Thymus (tissue), 14 donors: ENCODE data around the gene SLC2A13. TPM values are rescaled to one million over a fixed set of nuclear protein-coding genes. Genes with fewer than 3 reads are reported as not detected.
A peak's percentile ranks its signal among the peaks of the same experiment; 100 is the strongest.

Experiments used
- DNase-seq, 9 donors: peaks; one replicate each; pipeline ENCODE4 v3.0.0-alpha.2; 2013; ENCODE audit warnings: low spot score in 9 of 9, low read depth in 6 of 9, missing footprints in 1 of 9
- H3K27ac ChIP-seq, 2 donors: one replicate each; pipeline ENCODE4 v1.5.1; 2013; ENCODE audit warnings: control low read depth in 1 of 2, low read depth in 1 of 2, low read length in 1 of 2, mild to moderate bottlenecking in 1 of 2, moderate library complexity in 1 of 2
- H3K27me3 ChIP-seq, 2 donors: one replicate each; pipeline ENCODE4 v1.5.1; 2013; ENCODE audit warnings: low read length in 1 of 2; ENCODE audit not compliant: control insufficient read depth in 2 of 2, insufficient read depth in 1 of 2
- H3K36me3 ChIP-seq, 2 donors: one replicate each; pipeline ENCODE4 v1.5.1; 2013; ENCODE audit warnings: low read length in 1 of 2, mild to moderate bottlenecking in 1 of 2, moderate library complexity in 1 of 2; ENCODE audit not compliant: control insufficient read depth in 2 of 2, insufficient read depth in 2 of 2
- H3K4me1 ChIP-seq, 2 donors: one replicate each; pipeline ENCODE4 v1.5.1; 2013; ENCODE audit warnings: low read length in 2 of 2; ENCODE audit not compliant: control insufficient read depth in 2 of 2, insufficient read depth in 2 of 2
- H3K4me3 ChIP-seq, 2 donors: one replicate each; pipeline ENCODE4 v1.5.1; 2013; ENCODE audit warnings: low read length in 2 of 2, control low read depth in 1 of 2, mild to moderate bottlenecking in 1 of 2
- H3K9me3 ChIP-seq, 2 donors: one replicate each; pipeline ENCODE4 v1.5.1; 2013; ENCODE audit warnings: low read length in 1 of 2, mild to moderate bottlenecking in 1 of 2; ENCODE audit not compliant: control insufficient read depth in 2 of 2, insufficient read depth in 1 of 2
- WGBS: extraction: QIAGEN DNeasy Blood & Tissue Kit; methylation state at CpG from one replicate; pipeline ENCODE4 v1.1.7; 2013; 5-methylcytosine and 5-hydroxymethylcytosine counted together
- long read RNA-seq, 10 donors: transcript quantifications; one replicate each; lab custom pipeline, GENCODE V29; 2026
- polyA plus RNA-seq: library from polyadenylated mRNA; stranded (reverse); fragments of 200-250 nt; gene quantifications from one replicate; pipeline ENCODE4 v1.2.3, GENCODE V29; 2013
- total RNA-seq: library from RNA; stranded (reverse); fragments of 120-200 nt; gene quantifications from one replicate; pipeline ENCODE4 v1.2.4, GENCODE V29; 2013
- donor health status: healthy.

Gene SLC2A13
- total RNA-seq: 3.4 TPM
- polyA plus RNA-seq: 2.6 TPM
- long read RNA-seq, donor 1: 0 reads
- long read RNA-seq, donor 2: 0 reads
- long read RNA-seq, donor 3, partial matches to known transcripts: 0 of 2 reads
- long read RNA-seq, donor 3, other reads (novel, unspliced or antisense): 0 of 2 reads
- long read RNA-seq, donor 4: 0 reads
- long read RNA-seq, donor 5, partial matches to known transcripts: 0 of 1 reads
- long read RNA-seq, donor 5, other reads (novel, unspliced or antisense): 0 of 1 reads
- long read RNA-seq, donor 6, full-length matches to known transcripts: 4 of 4 reads
- long read RNA-seq, donor 6, partial matches to known transcripts: 0 of 4 reads
- long read RNA-seq, donor 6, other reads (novel, unspliced or antisense): 0 of 4 reads
- long read RNA-seq, donor 7: 0 reads
- long read RNA-seq, donor 8: 0 reads
- long read RNA-seq, donor 9, partial matches to known transcripts: 0 of 1 reads
- long read RNA-seq, donor 9, other reads (novel, unspliced or antisense): 0 of 1 reads
- long read RNA-seq, donor 10: 0 reads

DNA sequence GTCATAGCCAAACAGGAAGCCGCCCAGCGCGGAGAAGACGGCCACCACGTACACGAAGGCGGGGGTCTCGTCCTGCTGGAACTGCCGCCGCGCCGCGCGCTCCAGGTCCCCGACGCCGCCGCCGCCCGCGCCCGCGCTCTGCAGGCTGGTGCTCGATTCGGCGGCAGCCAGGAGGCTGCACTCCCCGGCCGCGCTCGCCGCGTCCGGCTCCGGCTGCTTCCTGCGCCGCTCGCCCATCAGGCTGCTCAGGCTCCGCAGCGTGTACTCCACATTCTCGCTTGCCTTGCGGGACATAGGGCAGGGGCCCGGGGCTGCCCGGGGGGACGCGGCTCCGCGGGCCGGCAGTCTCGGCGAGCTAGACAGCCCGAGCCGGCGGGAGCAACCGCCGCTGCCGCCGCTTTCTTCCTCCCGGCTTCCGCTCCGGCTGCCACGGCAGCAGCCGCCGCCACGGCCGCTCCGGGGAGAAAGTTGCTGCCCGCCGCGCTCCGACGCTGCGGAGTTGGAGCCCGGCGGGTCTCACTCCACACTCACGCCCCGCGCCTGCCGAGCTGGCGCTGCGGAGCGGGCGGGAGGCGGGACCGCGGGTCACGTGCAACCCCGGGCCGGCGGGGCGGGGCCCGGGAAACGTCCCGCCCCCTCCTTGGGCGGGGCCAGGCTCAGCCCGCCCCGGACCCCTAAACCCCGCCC, at the start of gene SLC2A13:
Gene SLC2A13 (minus strand): TSS at position 567 of the 687 bp plus-strand sequence. CDS start 273 bp downstream, at position 294.
- peak within 1 kb of the TSS; percentile 44 to 65 for H3K4me3 ChIP-seq
- DNase-seq: peak in 8 of 9 donors; percentile 33 to 81 (median 63)
- no peaks in the 10 kb centered on the region for H3K36me3 ChIP-seq
- H3K4me1 ChIP-seq: peaks cover 3 to 7% of the 10 kb centered on the region in 2 donors
- H3K27me3 ChIP-seq: peaks cover 0 to 20% of the 10 kb centered on the region in 2 donors
- no peaks in the 10 kb centered on the region for H3K9me3 ChIP-seq
- under 1% methylated on average over 97 of the region's 97 CpGs for WGBS
- peak within 1 kb of the TSS in 1 of 2 donors; percentile 36 for H3K27ac ChIP-seq

DNA sequence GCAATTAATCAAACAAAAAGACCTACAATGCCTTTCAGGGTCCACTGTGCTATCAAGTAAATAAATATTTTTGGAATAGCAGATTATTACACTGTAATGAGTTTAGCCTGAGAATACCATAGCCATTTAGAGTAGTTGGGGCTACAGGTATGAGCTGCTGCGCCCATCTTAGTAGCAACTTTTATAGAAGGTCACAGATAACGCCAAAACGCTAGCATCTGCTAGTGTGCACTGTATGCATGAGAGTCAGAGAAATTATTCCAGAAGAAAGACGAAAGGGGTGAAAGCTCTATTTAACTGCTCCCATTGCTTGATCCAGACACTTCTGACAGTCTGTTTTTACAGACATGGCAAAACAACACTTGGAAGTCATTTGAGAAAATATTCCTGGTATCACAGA, 48.5 kb upstream of the SLC2A13 start:
- no peak overlapping the region for H3K4me3 ChIP-seq
- 96% methylated on average over 4 of the region's 4 CpGs for WGBS
- no peaks in the 10 kb centered on the region for H3K4me1 ChIP-seq
- DNase-seq: no peak
- no peaks in the 10 kb centered on the region for H3K36me3 ChIP-seq
- no peaks in the 10 kb centered on the region for H3K9me3 ChIP-seq
- H3K27me3 ChIP-seq: no peaks in the 10 kb centered on the region
- H3K27ac ChIP-seq: no peak overlapping the region

DNA sequence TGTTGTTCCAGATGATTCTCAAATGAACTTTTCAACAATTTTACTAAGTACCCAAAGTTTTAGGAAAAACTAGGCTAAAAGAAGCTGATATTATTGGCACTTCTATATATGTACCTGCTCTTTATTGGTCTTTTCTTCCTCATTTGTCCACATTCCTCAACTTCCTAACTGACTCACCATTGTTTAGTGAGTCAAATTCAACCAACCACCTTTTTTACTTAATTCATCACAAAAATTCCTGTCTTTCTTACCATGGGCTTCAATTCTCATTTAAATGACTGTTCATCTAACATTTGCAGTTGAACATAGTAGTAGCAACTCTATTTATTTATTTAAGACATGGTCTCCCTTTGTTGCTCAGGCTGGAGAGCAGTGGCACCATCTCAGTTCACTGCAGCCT, 47.6 kb upstream of the SLC2A13 start:
- no peaks in the 10 kb centered on the region for H3K27me3 ChIP-seq
- no peaks in the 10 kb centered on the region for H3K36me3 ChIP-seq
- H3K4me3 ChIP-seq: no peak overlapping the region
- no peak overlapping the region for H3K27ac ChIP-seq
- no peaks in the 10 kb centered on the region for H3K4me1 ChIP-seq
- DNase-seq: no peak
- no peaks in the 10 kb centered on the region for H3K9me3 ChIP-seq

DNA sequence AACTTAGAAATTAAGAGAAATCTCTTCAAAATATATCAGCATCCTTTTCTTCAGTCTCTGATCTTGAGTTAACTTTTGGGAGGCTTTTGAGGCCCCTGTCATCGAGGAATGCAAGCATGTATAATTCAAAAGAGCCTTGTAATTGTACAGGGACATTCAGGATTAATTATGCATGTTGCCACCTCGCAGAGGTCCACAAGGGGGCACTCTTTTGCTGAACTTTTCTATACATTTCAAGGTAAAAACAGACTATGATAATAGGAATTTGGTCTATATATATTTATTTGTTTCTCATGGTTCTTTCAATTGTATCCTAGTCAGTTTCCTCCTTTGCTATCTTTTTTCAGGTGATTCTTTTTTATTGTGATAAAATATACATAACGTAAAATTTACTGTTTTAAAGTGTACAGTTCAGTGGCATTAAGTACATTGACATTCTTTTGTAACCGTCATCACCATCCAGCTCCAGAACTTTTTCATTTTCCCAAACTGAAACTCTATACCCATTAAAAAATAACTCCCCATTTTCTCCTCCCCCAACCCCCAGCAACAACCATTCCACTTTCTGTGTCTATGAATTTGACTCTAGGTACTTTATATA, 47.0 kb upstream of the SLC2A13 start:
- no peak overlapping the region for H3K27ac ChIP-seq
- H3K4me3 ChIP-seq: no peak overlapping the region
- no peaks in the 10 kb centered on the region for H3K36me3 ChIP-seq
- no peaks in the 10 kb centered on the region for H3K4me1 ChIP-seq
- 47% methylated on average over 4 of the region's 4 CpGs for WGBS
- DNase-seq: peak in 4 of 9 donors; percentile 23 to 51 (median 44)
- no peaks in the 10 kb centered on the region for H3K9me3 ChIP-seq
- no peaks in the 10 kb centered on the region for H3K27me3 ChIP-seq

- Histone ChIP-seq H3K27me3 (no peaks in the 10 kb centered on the region), H3K9me3 (no peaks in the 10 kb centered on the region), H3K27ac (no peak overlapping the region), H3K4me1 (no peaks in the 10 kb centered on the region), H3K36me3 (no peaks in the 10 kb centered on the region), H3K4me3 (no peak overlapping the region)
- no peak for DNase-seq
- 97% methylated on average over 1 of the region's 1 CpG for WGBS
Measured at GRCh38 chr12:40149673-40150260, 43.9 kb upstream of the SLC2A13 start.

- Histone ChIP-seq H3K27ac (no peak overlapping the region), H3K9me3 (no peaks in the 10 kb centered on the region), H3K36me3 (no peaks in the 10 kb centered on the region), H3K27me3 (no peaks in the 10 kb centered on the region), H3K4me1 (no peaks in the 10 kb centered on the region), H3K4me3 (no peak overlapping the region)
- 89% methylated on average over 10 of the region's 10 CpGs for WGBS
- peak in 2 of 9 donors; percentile 25 to 56 for DNase-seq
Measured at GRCh38 chr12:40146800-40147797, 41.2 kb upstream of the SLC2A13 start.

GRCh38 chr12:40145896-40146295, 40.0 kb upstream of the SLC2A13 start:
- Histone ChIP-seq H3K27me3 (no peaks in the 10 kb centered on the region), H3K4me1 (no peaks in the 10 kb centered on the region), H3K27ac (no peak overlapping the region), H3K4me3 (no peak overlapping the region), H3K36me3 (no peaks in the 10 kb centered on the region), H3K9me3 (no peaks in the 10 kb centered on the region)
- 94% methylated on average over 1 of the region's 1 CpG for WGBS
- peak in 4 of 9 donors; percentile 20 to 53 (median 34) for DNase-seq

- WGBS: 74% methylated on average over 1 of the region's 1 CpG
Measured at GRCh38 chr12:40144023-40144422, 38.1 kb upstream of the SLC2A13 start.

More at GRCh38 chr12:40144023-40144422, 38.1 kb upstream of the SLC2A13 start:
- no peaks in the 10 kb centered on the region for H3K9me3 ChIP-seq
- no peaks in the 10 kb centered on the region for H3K27me3 ChIP-seq
- H3K27ac ChIP-seq: no peak overlapping the region
- no peaks in the 10 kb centered on the region for H3K36me3 ChIP-seq
- H3K4me3 ChIP-seq: no peak overlapping the region
- no peak for DNase-seq
- no peaks in the 10 kb centered on the region for H3K4me1 ChIP-seq
